H9 (cell line): ENCODE results near the gene WNT7B. TPM values are rescaled to one million over a fixed set of nuclear protein-coding genes. Genes with fewer than 3 reads are reported as not detected.

ENCODE experiments used
- DNase-seq: peaks from one replicate; pipeline ENCODE4 v3.0.0-alpha.2; 2017
- H2AFZ ChIP-seq: one replicate; pipeline ENCODE4 v1.6.1; 2013; ENCODE audit warnings: mild to moderate bottlenecking, low read length, control low read depth, moderate library complexity
- H2AK5ac ChIP-seq: 2 replicates; pipeline ENCODE4 v1.6.1; 2013; ENCODE audit warnings: low read length, control low read depth, mixed read lengths; ENCODE audit not compliant: insufficient read length
- H2BK120ac ChIP-seq: one replicate; pipeline ENCODE4 v1.6.1; 2013; ENCODE audit warnings: low read depth, mild to moderate bottlenecking, low read length, control low read depth, inconsistent platforms; ENCODE audit not compliant: poor library complexity, severe bottlenecking
- H2BK12ac ChIP-seq: 2 replicates; pipeline ENCODE4 v1.6.1; 2013; ENCODE audit warnings: low read length, control low read depth, mixed read lengths, low read depth; ENCODE audit not compliant: insufficient read length
- H2BK15ac ChIP-seq: 2 replicates; pipeline ENCODE4 v1.6.1; 2013; ENCODE audit warnings: low read depth, low read length, control low read depth
- H2BK20ac ChIP-seq: one replicate; pipeline ENCODE4 v1.6.1; 2013; ENCODE audit warnings: low read depth, mild to moderate bottlenecking, low read length, control low read depth, inconsistent platforms; ENCODE audit not compliant: poor library complexity, severe bottlenecking
- H2BK5ac ChIP-seq: 2 replicates; pipeline ENCODE4 v1.6.1; 2013; ENCODE audit warnings: low read length, control low read depth, mixed read lengths; ENCODE audit not compliant: insufficient read length
- H3K14ac ChIP-seq: 2 replicates; pipeline ENCODE4 v1.6.1; 2013; ENCODE audit warnings: low read length, control low read depth; ENCODE audit not compliant: insufficient read depth
- H3K18ac ChIP-seq: 2 replicates; pipeline ENCODE4 v1.6.1; 2013; ENCODE audit warnings: low read depth, mild to moderate bottlenecking, mixed read lengths, low read length, control low read depth; ENCODE audit not compliant: insufficient read length
- H3K23ac ChIP-seq: 2 replicates; pipeline ENCODE4 v1.6.1; 2013; ENCODE audit warnings: low read length, control low read depth, mixed read lengths, low read depth; ENCODE audit not compliant: insufficient read length
- H3K23me2 ChIP-seq: 2 replicates; pipeline ENCODE4 v1.6.1; 2013; ENCODE audit warnings: low read depth, mild to moderate bottlenecking, mixed read lengths, low read length, control low read depth; ENCODE audit not compliant: insufficient read length, poor library complexity, severe bottlenecking
- H3K27ac ChIP-seq: 2 replicates; pipeline ENCODE4 v1.5.1; 2013; ENCODE audit warnings: low read length, control low read depth, mixed read lengths, low read depth; ENCODE audit not compliant: insufficient read length
- H3K27me3 ChIP-seq: 2 replicates; pipeline ENCODE4 v1.6.1; 2013; ENCODE audit warnings: low read length, control low read depth, inconsistent platforms; ENCODE audit not compliant: insufficient read depth
- H3K4ac ChIP-seq: 2 replicates; pipeline ENCODE4 v1.6.1; 2013; ENCODE audit warnings: low read depth, mild to moderate bottlenecking, control low read depth, inconsistent platforms, low read length, moderate library complexity
- H3K4me1 ChIP-seq: 2 replicates; pipeline ENCODE4 v1.6.1; 2013; ENCODE audit warnings: low read length, control low read depth, inconsistent platforms; ENCODE audit not compliant: insufficient read depth
- H3K4me2 ChIP-seq: 2 replicates; pipeline ENCODE4 v1.6.1; 2013; ENCODE audit warnings: low read length, control low read depth, mixed read lengths; ENCODE audit not compliant: insufficient read length, insufficient read depth
- H3K56ac ChIP-seq: 2 replicates; pipeline ENCODE4 v1.6.1; 2013; ENCODE audit warnings: low read depth, mild to moderate bottlenecking, mixed read lengths, low read length, control low read depth; ENCODE audit not compliant: insufficient read length
- H3K79me1 ChIP-seq: 2 replicates; pipeline ENCODE4 v1.6.1; 2013; ENCODE audit warnings: low read depth, mild to moderate bottlenecking, moderate library complexity, low read length, control low read depth, inconsistent platforms; ENCODE audit not compliant: insufficient read depth, poor library complexity, severe bottlenecking
- H3K79me2 ChIP-seq: 2 replicates; pipeline ENCODE4 v1.6.1; 2013; ENCODE audit warnings: low read length, control low read depth, inconsistent platforms; ENCODE audit not compliant: insufficient read depth
- H3K9ac ChIP-seq: 2 replicates; pipeline ENCODE4 v1.6.1; 2013; ENCODE audit warnings: low read length, control low read depth, mixed read lengths; ENCODE audit not compliant: insufficient read length; ENCODE audit errors: extremely low read depth
- H3K9me3 ChIP-seq: one replicate; pipeline ENCODE4 v1.6.1; 2013; ENCODE audit warnings: low read depth, low read length, inconsistent platforms; ENCODE audit not compliant: control insufficient read depth
- H3T11ph ChIP-seq: one replicate; pipeline ENCODE4 v1.6.1; 2013; ENCODE audit warnings: mild to moderate bottlenecking, low read length, control low read depth, inconsistent platforms
- H4K20me1 ChIP-seq: one replicate; pipeline ENCODE4 v1.6.1; 2013; ENCODE audit not compliant: control insufficient read depth, insufficient read length, insufficient read depth
- H4K5ac ChIP-seq: 2 replicates; pipeline ENCODE4 v1.6.1; 2013; ENCODE audit warnings: low read depth, mild to moderate bottlenecking, mixed read lengths, low read length, control low read depth; ENCODE audit not compliant: insufficient read length
- H4K8ac ChIP-seq: replicated peaks from 2 replicates; pipeline ENCODE4 v1.6.1; 2013; ENCODE audit warnings: low read length, control low read depth, mixed read lengths, low read depth; ENCODE audit not compliant: insufficient read length
- H4K91ac ChIP-seq: 2 replicates; pipeline ENCODE4 v1.6.1; 2013; ENCODE audit warnings: low read depth, mild to moderate bottlenecking, moderate library complexity, mixed read lengths, low read length, control low read depth; ENCODE audit not compliant: insufficient read length
- H3K27ac Mint-ChIP-seq, 3 experiments: 2 replicates in 2 of 3; 3 replicates in 1 of 3; pipeline ENCODE4 v1.8.0; 2020 to 2021; ENCODE audit warnings: mixed read lengths in 3 of 3, mild to moderate bottlenecking in 1 of 3, moderate library complexity in 1 of 3
- H3K27me3 Mint-ChIP-seq: 2 replicates; pipeline ENCODE4 v1.8.0; 2021; ENCODE audit warnings: low read depth, mild to moderate bottlenecking, moderate library complexity, mixed read lengths
- H3K36me3 Mint-ChIP-seq, 3 experiments: 2 replicates in 2 of 3; 3 replicates in 1 of 3; pipeline ENCODE4 v1.8.0; 2020 to 2021; ENCODE audit warnings: low read depth in 3 of 3, mixed read lengths in 3 of 3; ENCODE audit not compliant: insufficient read depth in 1 of 3
- H3K4me1 Mint-ChIP-seq, 2 experiments: 2 replicates each; pipeline ENCODE4 v1.8.0; 2020; ENCODE audit warnings: mixed read lengths in 2 of 2
- H3K4me3 Mint-ChIP-seq, 2 experiments: 2 replicates in 1 of 2; 3 replicates in 1 of 2; pipeline ENCODE4 v1.8.0; 2020 to 2021; ENCODE audit warnings: mild to moderate bottlenecking in 2 of 2, mixed read lengths in 2 of 2, moderate library complexity in 1 of 2
- H3K9me3 Mint-ChIP-seq, 2 experiments: 2 replicates in 1 of 2; 3 replicates in 1 of 2; pipeline ENCODE4 v1.8.0; 2020; ENCODE audit warnings: mild to moderate bottlenecking in 2 of 2, mixed read lengths in 2 of 2, moderate library complexity in 1 of 2
- CTCF ChIP-seq: fragments of 200-600 bp; sonication (generic); conservative IDR thresholded peaks from 3 replicates; pipeline ENCODE4 v1.8.0; 2021; ENCODE audit warnings: antibody characterized with exemption, mild to moderate bottlenecking
- WGBS: extraction: QIAGEN DNeasy Blood & Tissue Kit; methylation state at CpG from one replicate; pipeline ENCODE4 v1.1.7; 2013; ENCODE audit warnings: missing lambda C conversion rate, low lambda C conversion rate, mixed read lengths; ENCODE audit not compliant: insufficient read length; ENCODE audit errors: extremely low coverage; 5-methylcytosine and 5-hydroxymethylcytosine counted together
- total RNA-seq: library from RNA; stranded (reverse); gene quantifications from 2 replicates; pipeline ENCODE4 v1.2.1, GENCODE V29; 2021

WNT7B gene
- total RNA-seq, 1 experiment from 2014 or later: 0.09 TPM

GRCh38 chr22:46024136-46024840, 47.3 kb upstream of the WNT7B start:
- no peaks in the 10 kb centered on the region for H3K79me2 ChIP-seq
- H2BK12ac ChIP-seq: no peak overlapping the region
- H4K20me1 ChIP-seq: no peaks in the 10 kb centered on the region
- no peak for TF ChIP-seq CTCF
- Mint-ChIP-seq H3K36me3 (no peaks in the 10 kb centered on the region), H3K9me3 (peaks cover 0 to 2% of the 10 kb centered on the region in 2 experiments; a peak in 2 of 5 replicates), H3K27me3 (peaks cover 62% of the 10 kb centered on the region), H3K4me3 (no peak overlapping the region), H3K27ac (no peak overlapping the region), H3K4me1 (peaks cover 13 to 15% of the 10 kb centered on the region in 2 experiments)
- DNase-seq: no peak
- H3K4me2 ChIP-seq: no peak overlapping the region
- no peak overlapping the region for H2AFZ ChIP-seq
- H3K4me1 ChIP-seq: no peaks in the 10 kb centered on the region
- no peak overlapping the region for H4K8ac ChIP-seq
- no peak overlapping the region for H3K27ac ChIP-seq
- H3K56ac ChIP-seq: no peak overlapping the region
- H2BK15ac ChIP-seq: no peak overlapping the region
- no peak overlapping the region for H2BK20ac ChIP-seq
- no peak overlapping the region for H3K18ac ChIP-seq
- no peak overlapping the region for H3K14ac ChIP-seq
- H3K23ac ChIP-seq: no peak overlapping the region
- H3K9ac ChIP-seq: no peak overlapping the region
- H3K23me2 ChIP-seq: no peaks in the 10 kb centered on the region
- H3K9me3 ChIP-seq: no peaks in the 10 kb centered on the region
- H3T11ph ChIP-seq: no peak overlapping the region
- no peak overlapping the region for H2AK5ac ChIP-seq
- no peak overlapping the region for H2BK5ac ChIP-seq
- no CpG with 5 or more reads among the region's 4 CpGs for WGBS
- H3K27me3 ChIP-seq: peaks cover 16% of the 10 kb centered on the region; the same call in 1 of the 2 replicates
- H4K5ac ChIP-seq: no peak overlapping the region
- H4K91ac ChIP-seq: no peak overlapping the region
- H3K79me1 ChIP-seq: no peaks in the 10 kb centered on the region
- no peak overlapping the region for H2BK120ac ChIP-seq
- H3K4ac ChIP-seq: no peak overlapping the region
